GM18508 (cell line): ENCODE results near the gene MBNL1.
"Not testable (repeated sequence)": the region's sequence is repeated elsewhere in the genome, so short reads cannot be mapped to it uniquely, and the experiment has no call there.

Experiments
- ATAC-seq: cut with Tn5 transposase; IDR thresholded peaks from one replicate; pipeline ENCODE4 v1.9.1; 2021; ENCODE audit warnings: moderate number of reproducible peaks; ENCODE audit not compliant: insufficient read depth, unreplicated experiment

Gene MBNL1

GRCh38 chr3:152365766-152366593, 97.3 kb downstream of the MBNL1 start:
- no peak for ATAC-seq

DNA sequence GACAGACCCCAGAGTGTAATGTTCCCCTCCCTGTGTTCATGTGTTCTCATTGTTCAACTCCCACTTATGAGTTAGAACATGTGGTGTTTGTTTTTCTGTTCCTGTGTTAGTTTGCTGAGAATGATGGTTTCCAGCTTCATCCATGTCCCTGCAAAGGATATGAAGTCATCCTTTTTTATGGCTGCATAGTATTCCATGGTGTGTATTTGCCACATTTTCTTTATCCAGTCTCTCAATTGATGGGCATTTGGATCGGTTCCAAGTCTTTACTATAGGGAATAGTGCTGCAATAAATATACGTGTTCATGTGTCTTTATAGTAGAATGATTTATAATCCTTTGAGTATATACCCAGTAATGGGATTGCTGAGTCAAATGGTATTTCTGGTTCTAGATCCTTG, 98.5 kb downstream of the MBNL1 start:
- ATAC-seq: not testable (repeated sequence)

DNA sequence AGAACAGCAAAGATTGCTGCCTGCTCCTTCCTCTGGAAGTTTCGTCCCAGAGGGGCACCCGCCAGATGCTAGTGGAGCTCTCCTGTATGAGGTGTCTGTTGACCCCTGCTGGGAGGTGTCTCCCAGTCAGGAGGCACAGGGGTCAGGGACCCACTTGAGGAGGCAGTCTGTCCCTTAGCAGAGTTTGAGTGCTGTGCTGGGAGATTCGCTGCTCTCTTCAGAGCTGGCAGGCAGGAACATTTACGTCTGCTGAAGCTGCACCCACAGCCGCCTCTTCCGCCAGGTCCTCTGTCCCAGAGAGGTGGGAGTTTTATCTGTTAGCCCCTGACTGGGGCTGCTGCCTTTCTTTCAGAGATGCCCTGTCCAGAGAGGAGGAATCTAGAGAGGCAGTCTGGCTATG, 103.9 kb downstream of the MBNL1 start:
- ATAC-seq: not testable (repeated sequence)

- ATAC-seq: no peak
Observed at GRCh38 chr3:152373379-152373778, 104.7 kb downstream of the MBNL1 start.

DNA sequence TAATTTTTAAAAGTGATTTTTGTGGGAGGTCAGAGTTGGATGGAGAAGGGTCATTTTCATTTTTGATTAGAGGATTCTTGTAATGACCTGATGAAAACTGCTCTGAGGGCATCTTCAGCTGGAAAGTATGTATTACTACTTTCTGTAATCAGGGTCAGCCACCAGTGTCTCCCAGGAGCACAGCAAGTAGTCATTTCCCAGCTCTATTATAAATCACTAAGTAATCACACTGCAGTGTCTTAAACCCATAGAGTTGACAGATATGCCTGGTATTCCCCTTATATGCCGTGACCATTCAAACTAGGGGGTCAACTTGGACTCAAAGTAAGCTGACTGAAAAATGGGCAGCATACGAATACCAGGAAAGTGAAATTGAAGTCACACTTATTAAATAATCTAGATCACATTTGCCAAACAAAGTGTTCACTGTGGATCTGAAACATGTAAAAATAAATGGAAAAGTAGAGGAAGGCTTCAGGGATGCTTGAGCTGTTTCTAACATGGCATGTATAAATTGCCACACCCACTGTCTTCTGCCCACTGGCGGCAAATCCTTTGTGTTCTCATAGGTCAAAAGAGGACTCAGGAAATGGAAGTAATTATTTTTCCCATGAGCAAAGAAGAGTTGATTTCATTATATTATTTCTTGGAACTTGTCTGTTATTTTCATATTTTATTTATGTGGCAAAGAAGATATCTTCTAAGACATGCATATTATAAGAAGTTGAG, 105.7 kb downstream of the MBNL1 start:
- ATAC-seq: peak; percentile 32

GRCh38 chr3:152375546-152375945, 106.8 kb downstream of the MBNL1 start:
- no peak for ATAC-seq

DNA sequence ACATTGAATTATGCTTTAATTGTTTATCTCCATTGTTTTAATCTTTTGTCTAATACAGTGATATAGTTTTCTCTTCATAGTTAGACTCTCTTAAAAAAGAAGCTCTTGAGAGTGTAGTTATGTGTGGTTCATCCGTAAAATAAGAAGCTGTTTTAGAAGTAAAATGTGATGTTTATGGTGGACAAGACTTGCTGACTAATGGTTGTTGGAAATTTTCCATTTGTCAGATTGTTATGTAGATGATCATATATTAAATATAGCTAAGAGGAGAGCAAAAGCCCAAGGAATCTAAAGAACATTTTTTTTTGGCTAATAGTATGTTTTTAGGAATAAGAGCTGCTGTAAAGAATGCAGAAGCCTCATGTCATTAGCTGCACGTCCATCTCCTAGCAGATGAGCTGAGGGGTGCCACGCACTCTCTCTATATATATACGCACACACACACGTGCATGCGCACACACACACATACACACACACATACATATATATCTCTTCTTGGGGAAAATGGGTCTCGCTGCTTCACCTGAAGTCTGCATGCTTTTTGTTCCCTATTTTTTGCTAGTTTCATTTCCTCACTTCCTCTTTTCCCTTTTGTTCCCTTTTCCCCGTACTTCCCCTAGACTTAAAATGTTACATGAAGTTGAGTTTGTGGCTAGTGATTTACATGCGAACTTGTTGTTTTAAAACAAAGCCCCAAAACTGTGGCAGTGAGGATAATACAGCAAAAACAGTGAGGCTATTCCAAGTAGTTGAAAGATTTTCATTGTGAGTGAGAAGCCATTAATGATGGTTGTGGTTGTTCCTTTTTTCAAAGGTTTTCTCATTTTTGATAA, 107.8 kb downstream of the MBNL1 start:
- peak; percentile 62 for ATAC-seq

GRCh38 chr3:152377184-152377570, 108.4 kb downstream of the MBNL1 start:
- no peak for ATAC-seq

GRCh38 chr3:152379415-152380042, 110.8 kb downstream of the MBNL1 start:
- ATAC-seq: no peak

- ATAC-seq: no peak
Observed at GRCh38 chr3:152380043-152380442, 111.3 kb downstream of the MBNL1 start.

GRCh38 chr3:152381881-152382295, 113.2 kb downstream of the MBNL1 start:
- ATAC-seq: no peak

DNA sequence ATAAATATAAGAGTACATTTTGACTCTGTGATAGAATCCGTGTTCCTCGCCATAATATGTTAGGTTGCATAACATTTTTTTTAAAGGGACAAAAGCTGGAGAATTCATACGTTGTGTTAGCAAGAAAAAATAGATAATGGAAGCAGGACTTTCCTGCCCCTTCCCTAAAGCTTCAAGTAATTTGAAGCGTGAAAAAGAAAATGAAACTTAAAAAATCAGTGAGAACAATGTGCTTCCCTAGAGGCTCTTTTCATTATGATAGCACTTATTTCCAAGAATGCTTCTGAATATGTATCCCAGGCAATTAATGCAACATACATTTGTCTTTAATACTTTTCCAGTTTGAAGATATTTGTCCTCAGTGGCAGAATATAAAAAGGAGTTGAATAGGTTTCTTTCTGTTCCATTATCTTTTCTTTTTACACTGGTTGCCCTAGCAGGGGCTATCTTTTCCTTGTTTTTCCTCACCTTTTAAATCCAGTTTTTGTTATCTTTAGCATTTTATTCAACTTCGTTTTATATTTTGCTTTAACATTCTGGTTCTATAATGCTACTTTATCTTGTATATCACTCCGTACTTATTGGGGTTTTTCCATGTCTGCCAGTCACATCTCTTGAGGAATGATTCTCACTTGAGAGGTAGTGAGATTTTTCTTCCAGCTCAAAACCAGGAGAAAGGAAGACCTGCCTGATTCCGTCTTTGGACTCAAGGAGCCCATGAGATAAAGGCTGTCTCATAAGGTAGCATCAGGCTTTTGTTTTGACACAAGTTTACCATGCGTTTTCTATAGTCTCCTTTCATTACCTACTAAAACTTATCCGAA, 113.8 kb downstream of the MBNL1 start:
- ATAC-seq: no peak

DNA sequence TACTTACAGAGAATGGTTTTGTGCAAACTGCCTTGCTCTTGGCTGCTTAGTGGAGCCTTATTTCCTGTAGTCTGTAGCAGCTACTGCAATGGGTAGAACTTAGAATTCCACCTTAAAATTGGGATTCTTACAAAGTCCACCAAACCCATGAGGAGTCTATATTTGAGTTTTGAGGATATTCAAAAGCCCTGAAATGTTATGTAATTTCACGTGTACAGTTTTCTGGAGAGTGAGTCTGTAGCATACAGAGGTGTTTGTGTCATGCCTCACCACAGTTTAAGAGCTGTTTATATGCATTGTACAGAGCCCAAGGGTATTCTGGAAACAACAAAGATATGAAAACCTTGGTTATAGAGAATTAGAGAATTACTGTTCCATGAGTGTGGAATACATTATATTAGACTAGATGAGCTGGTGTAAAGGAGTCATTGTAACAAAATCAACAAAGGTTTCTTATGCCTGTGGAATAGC, 114.4 kb downstream of the MBNL1 start:
- no peak for ATAC-seq

GRCh38 chr3:152384412-152384811, 115.7 kb downstream of the MBNL1 start:
- ATAC-seq: no peak

DNA sequence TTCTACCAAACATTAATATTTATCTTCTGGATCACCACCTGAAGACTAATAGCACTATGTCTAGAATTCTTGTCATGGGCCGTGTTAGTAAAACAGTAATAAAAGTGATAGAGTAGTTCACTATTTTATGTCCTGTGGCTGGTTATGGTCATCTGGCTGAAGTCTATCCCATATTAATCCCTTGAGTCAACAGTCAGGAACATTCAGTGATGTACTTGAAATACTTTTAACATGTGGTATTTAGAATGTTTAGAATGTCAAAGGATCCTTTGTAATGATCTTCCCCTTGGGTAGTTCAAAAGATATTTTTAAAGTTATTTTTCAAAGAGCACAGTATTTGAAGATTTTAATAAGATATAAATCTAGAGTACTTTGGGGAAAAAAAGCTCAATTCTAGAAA, 117.0 kb downstream of the MBNL1 start:
- no peak for ATAC-seq

- no peak for ATAC-seq
Observed at GRCh38 chr3:152386208-152386607, 117.5 kb downstream of the MBNL1 start.

DNA sequence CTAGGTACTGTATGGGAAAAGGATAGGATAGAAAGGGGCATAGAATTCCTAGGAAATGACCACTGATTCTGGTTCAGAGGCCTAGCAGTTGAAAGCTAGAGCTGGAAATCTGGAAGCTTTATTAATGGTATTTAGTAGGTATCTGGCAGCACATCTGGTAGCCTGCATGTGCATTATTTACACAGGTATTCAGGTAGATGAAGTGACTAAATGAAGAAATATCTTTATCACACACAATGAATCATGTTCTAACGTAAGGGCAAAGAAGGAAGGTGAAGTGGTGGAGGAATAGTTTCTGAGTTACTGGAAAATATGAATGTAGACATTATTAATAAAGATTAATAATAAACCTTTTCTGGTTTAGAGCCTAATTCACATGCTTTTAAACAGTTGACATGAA, 119.9 kb downstream of the MBNL1 start:
- no peak for ATAC-seq

DNA sequence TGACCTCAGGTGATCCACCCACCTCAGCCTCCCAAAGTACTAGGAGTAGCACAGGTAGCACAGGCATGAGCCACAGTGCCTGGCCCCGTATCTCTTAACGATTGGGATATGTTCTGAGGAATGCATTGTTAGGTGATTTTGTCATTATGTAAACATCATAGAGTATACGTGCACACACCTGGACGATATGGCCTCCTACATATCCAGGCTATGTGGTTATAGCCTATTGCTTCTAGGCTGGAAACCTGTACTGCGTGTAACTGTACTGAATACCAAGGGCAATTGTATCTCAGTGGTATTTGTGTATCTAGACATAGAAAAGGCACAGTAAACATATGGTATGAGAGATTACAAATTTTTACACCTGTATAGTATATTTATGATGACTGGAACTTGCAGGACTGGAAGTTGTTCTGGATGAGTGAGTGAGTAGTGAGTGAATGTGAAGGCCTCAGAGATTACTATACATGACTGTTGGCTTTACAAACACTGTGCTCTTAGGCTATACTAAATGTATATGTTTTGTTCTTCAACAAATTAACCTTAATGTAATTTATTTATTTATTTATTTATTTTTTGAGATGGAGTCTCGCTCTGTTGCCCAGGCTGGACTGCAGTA, 120.7 kb downstream of the MBNL1 start:
- no peak for ATAC-seq

- no peak for ATAC-seq
Observed at GRCh38 chr3:152390647-152391046, 121.9 kb downstream of the MBNL1 start.
